HEK293T (cell line): Measurements from ENCODE around the gene CLIC6.

Experiments used
- CTCF ChIA-PET: fragments of 350-600 bp; formaldehyde crosslinking; extraction: SDS; loops from one replicate; lab custom pipeline; 2021; ENCODE audit warnings: antibody characterized with exemption, inconsistent platforms; lab: Yijun Ruan, JAX
- POLR2A ChIA-PET: fragments of 350-600 bp; formaldehyde crosslinking; extraction: SDS; loops from one replicate; lab custom pipeline; 2020; ENCODE audit warnings: antibody characterized with exemption, inconsistent platforms; lab: Yijun Ruan, JAX
- DNase-seq: peaks from one replicate; pipeline ENCODE4 v3.0.0; 2012; ENCODE audit warnings: mixed read lengths; ENCODE audit errors: extremely low spot score
- ARNT ChIP-seq: fragments of 450-650 bp; IDR thresholded peaks from 2 replicates; pipeline ENCODE4 v1.6.1; 2017; ENCODE audit warnings: mild to moderate bottlenecking
- BHLHE40 ChIP-seq: fragments of 450-650 bp; IDR thresholded peaks from 2 replicates; pipeline ENCODE4 v1.6.1; 2016; ENCODE audit warnings: mild to moderate bottlenecking, moderate library complexity, borderline replicate concordance
- CTBP1 ChIP-seq: fragments of 450-650 bp; IDR thresholded peaks from 2 replicates; pipeline ENCODE4 v1.6.1; 2016; ENCODE audit warnings: borderline replicate concordance
- ELF4 ChIP-seq: fragments of 450-650 bp; IDR thresholded peaks from 2 replicates; pipeline ENCODE4 v1.6.1; 2017; ENCODE audit warnings: antibody characterized with exemption
- FOXA1 ChIP-seq: fragments of 450-650 bp; IDR thresholded peaks from 2 replicates; pipeline ENCODE4 v1.6.1; 2016; ENCODE audit warnings: mild to moderate bottlenecking
- FOXK2 ChIP-seq: fragments of 450-650 bp; IDR thresholded peaks from 2 replicates; pipeline ENCODE4 v1.6.1; 2016; ENCODE audit warnings: mild to moderate bottlenecking
- FOXM1 ChIP-seq: fragments of 450-650 bp; IDR thresholded peaks from 2 replicates; pipeline ENCODE4 v1.6.1; 2017; ENCODE audit warnings: mild to moderate bottlenecking, borderline replicate concordance
- HDGF ChIP-seq: fragments of 450-650 bp; IDR thresholded peaks from 2 replicates; pipeline ENCODE4 v1.6.1; 2017; ENCODE audit warnings: antibody characterized with exemption, borderline replicate concordance
- L3MBTL2 ChIP-seq: fragments of 450-650 bp; conservative IDR thresholded peaks from 2 replicates; pipeline ENCODE4 v1.6.1; 2016; ENCODE audit warnings: mild to moderate bottlenecking
- LEF1 ChIP-seq: fragments of 450-650 bp; IDR thresholded peaks from 2 replicates; pipeline ENCODE4 v1.6.1; 2017; ENCODE audit warnings: mild to moderate bottlenecking, borderline replicate concordance
- NFRKB ChIP-seq: fragments of 450-650 bp; IDR thresholded peaks from 2 replicates; pipeline ENCODE4 v1.6.1; 2016; ENCODE audit warnings: mild to moderate bottlenecking, moderate library complexity
- PKNOX1 ChIP-seq: fragments of 450-650 bp; IDR thresholded peaks from 2 replicates; pipeline ENCODE4 v1.6.1; 2016
- SP1 ChIP-seq: fragments of 450-650 bp; IDR thresholded peaks from 2 replicates; pipeline ENCODE4 v1.6.1; 2017
- SUZ12 ChIP-seq: fragments of 450-650 bp; IDR thresholded peaks from 2 replicates; pipeline ENCODE4 v1.6.1; 2016; ENCODE audit warnings: mild to moderate bottlenecking
- TARDBP ChIP-seq: fragments of 450-650 bp; IDR thresholded peaks from 2 replicates; pipeline ENCODE4 v1.6.1; 2016
- ZNF384 ChIP-seq: fragments of 450-650 bp; IDR thresholded peaks from 2 replicates; pipeline ENCODE4 v1.6.1; 2016

Gene CLIC6

GRCh38 chr21:34684174-34684876, 15.5 kb downstream of the CLIC6 start:
- no peak for TF ChIP-seq TARDBP
- TF ChIP-seq LEF1, result no peak
- TF ChIP-seq SUZ12, result no peak
- TF ChIP-seq CTBP1, result no peak
- no peak for TF ChIP-seq L3MBTL2
- no peak for TF ChIP-seq HDGF
- DNase-seq, result no peak
- CTCF ChIA-PET, result no interaction called here
- POLR2A ChIA-PET, result no interaction called here

GRCh38 chr21:34687065-34687464, 18.3 kb downstream of the CLIC6 start:
- ChIA-PET CTCF (no interaction called here), POLR2A (no interaction called here)
- no peak for TF ChIP-seq TARDBP
- TF ChIP-seq FOXK2, result no peak
- TF ChIP-seq BHLHE40, result no peak
- no peak for TF ChIP-seq PKNOX1
- no peak for TF ChIP-seq FOXM1
- no peak for TF ChIP-seq CTBP1
- no peak for TF ChIP-seq HDGF
- TF ChIP-seq ARNT, result no peak
- TF ChIP-seq NFRKB, result no peak
- no peak for TF ChIP-seq SP1
- TF ChIP-seq LEF1, result no peak
- no peak for TF ChIP-seq SUZ12
- no peak for TF ChIP-seq ZNF384
- TF ChIP-seq L3MBTL2, result no peak
- TF ChIP-seq ELF4, result no peak
- no peak for TF ChIP-seq FOXA1
- DNase-seq, result no peak

- POLR2A ChIA-PET, result no interaction called here
- no peak for DNase-seq
- CTCF ChIA-PET, result interaction anchor here (1.2 kb wide), 1 partner anchor 10 kb away, joined by 3 read pairs; no protein-coding TSS in a partner anchor
- TF ChIP-seq BHLHE40 (no peak), L3MBTL2 (no peak), NFRKB (no peak), CTBP1 (no peak), FOXK2 (no peak)
These were observed 19.0 kb downstream of the CLIC6 start for GRCh38 chr21:34687745-34688144.

GRCh38 chr21:34688145-34688544, 19.4 kb downstream of the CLIC6 start:
- ChIA-PET POLR2A (no interaction called here), CTCF (interaction anchor here (1.2 kb wide), 1 partner anchor 10 kb away, joined by 3 read pairs; no protein-coding TSS in a partner anchor)
- no peak for DNase-seq
- TF ChIP-seq HDGF (no peak), TARDBP (no peak), SUZ12 (no peak), FOXK2 (no peak), ARNT (no peak), CTBP1 (no peak)

- TF ChIP-seq NFRKB, result no peak
- no peak for TF ChIP-seq ELF4
- TF ChIP-seq SUZ12, result no peak
- no peak for TF ChIP-seq ZNF384
- no peak for TF ChIP-seq L3MBTL2
- no peak for TF ChIP-seq FOXK2
- TF ChIP-seq ARNT, result no peak
- no peak for TF ChIP-seq PKNOX1
- no peak for TF ChIP-seq CTBP1
- DNase-seq, result no peak
- POLR2A ChIA-PET, result no interaction called here
- CTCF ChIA-PET, result interaction anchor here (1.2 kb wide), 1 partner anchor 9 kb away, joined by 3 read pairs; no protein-coding TSS in a partner anchor
These were observed 19.9 kb downstream of the CLIC6 start for GRCh38 chr21:34688715-34689114.

- ChIA-PET CTCF (no interaction called here), POLR2A (interaction anchor here (0.6 kb wide), 1 partner anchor 200 kb away, joined by 3 read pairs; no protein-coding TSS in a partner anchor)
- DNase-seq, result no peak
- TF ChIP-seq LEF1 (no peak), FOXA1 (no peak), HDGF (no peak), SUZ12 (no peak), FOXM1 (no peak), ARNT (no peak), BHLHE40 (no peak), FOXK2 (no peak), NFRKB (no peak), ELF4 (no peak), PKNOX1 (no peak), SP1 (no peak), ZNF384 (no peak), TARDBP (no peak), L3MBTL2 (no peak)
These were observed 21.4 kb downstream of the CLIC6 start for GRCh38 chr21:34690041-34690792.
